K562 (cell line): ENCODE data around the gene NFKBIA. TPM values are rescaled to one million over a fixed set of nuclear protein-coding genes. Genes with fewer than 3 reads are reported as not detected.
A peak's percentile ranks its signal among the peaks of the same experiment; 100 is the strongest.

Experiments used
- ATAC-seq: fragments of 200-7000 bp; cut with Tn5 transposase; 3 replicates; pipeline ENCODE4 v1.9.1; 2020; ENCODE audit warnings: moderate library complexity
- BruUV-seq: library from RNA; stranded (reverse); fragments of 400-500 nt; replicated peaks from 2 replicates; lab custom pipeline; 2021; lab: Mats Ljungman, UMichigan
- CTCF ChIA-PET: fragments of 300-600 bp; formaldehyde crosslinking; extraction: SDS; loops from one replicate; lab custom pipeline; 2021; ENCODE audit warnings: low intra/inter-chr PET ratio; lab: Yijun Ruan, JAX
- POLR2A ChIA-PET: fragments of 300-600, 350-650 bp; sonication (Branson Sonifier 250); formaldehyde crosslinking; extraction: SDS; loops from one replicate; lab custom pipeline; 2021; ENCODE audit warnings: antibody characterized with exemption, inconsistent platforms; lab: Yijun Ruan, JAX
- DNase-seq, 4 experiments: peaks; one replicate each; pipeline versions ENCODE4 v3.0.0 to v3.0.0-alpha.2; 2011 to 2018; ENCODE audit warnings: low spot score in 3 of 4, mixed read lengths in 3 of 4; ENCODE audit errors: extremely low read depth in 1 of 4
- FAIRE-seq: peaks from 2 replicates; lab custom pipeline; 2011; peaks lifted over from hg19 to GRCh38; lab: Jason Lieb, UNC
- H2AFZ ChIP-seq: 2 replicates; pipeline ENCODE4 v1.6.0; 2011; ENCODE audit warnings: low read depth, low read length, control low read depth, inconsistent platforms
- H3K27ac ChIP-seq: fragments of 200-600 bp; 3 replicates; pipeline ENCODE4 v1.8.0; 2011; ENCODE audit warnings: low read depth, mild to moderate bottlenecking, control low read depth, inconsistent platforms, low read length, moderate library complexity, mixed read lengths; ENCODE audit errors: extremely low read depth
- H3K27me3 ChIP-seq, 2 experiments: fragments of 300-600 bp in 1 of 2; 2 replicates in 1 of 2; 3 replicates in 1 of 2; pipeline versions ENCODE4 v1.6.0 to v1.8.0; 2011; ENCODE audit warnings: inconsistent platforms in 2 of 2, low read length in 2 of 2, mild to moderate bottlenecking in 1 of 2, mixed read lengths in 1 of 2, moderate library complexity in 1 of 2; ENCODE audit not compliant: control insufficient read depth in 2 of 2, insufficient read depth in 2 of 2
- H3K36me3 ChIP-seq: fragments of 300-600 bp; 3 replicates; pipeline ENCODE4 v1.8.0; 2011; ENCODE audit warnings: mild to moderate bottlenecking, low read length, inconsistent platforms; ENCODE audit not compliant: control insufficient read depth, insufficient read depth
- H3K4me1 ChIP-seq, 2 experiments: fragments of 200-600 bp in 1 of 2; replicated peaks in 1 of 2; 2 replicates in 1 of 2; 3 replicates in 1 of 2; pipeline versions ENCODE4 v1.5.1 to v1.8.0; 2011; ENCODE audit warnings: inconsistent platforms in 2 of 2, low read length in 2 of 2, mild to moderate bottlenecking in 1 of 2, mixed read lengths in 1 of 2, moderate library complexity in 1 of 2; ENCODE audit not compliant: control insufficient read depth in 2 of 2, insufficient read depth in 2 of 2
- H3K4me2 ChIP-seq: 2 replicates; pipeline ENCODE4 v1.6.1; 2011; ENCODE audit warnings: low read length, control low read depth, inconsistent platforms, mixed read lengths; ENCODE audit not compliant: insufficient read depth
- H3K4me3 ChIP-seq: fragments of 200-600 bp; sonication (generic), shearing (Covaris generic); 2 replicates; pipeline ENCODE4 v1.5.1; 2016; ENCODE audit warnings: control low read depth, inconsistent platforms
- H3K79me2 ChIP-seq: fragments of 200-600 bp; 3 replicates; pipeline ENCODE4 v1.8.0; 2011; ENCODE audit warnings: low read length, inconsistent platforms; ENCODE audit not compliant: control insufficient read depth, insufficient read depth
- H3K9ac ChIP-seq, 2 experiments: 2 replicates each; pipeline versions ENCODE4 v1.6.0 to v1.6.1; 2011; ENCODE audit warnings: low read depth in 2 of 2, low read length in 2 of 2, control low read depth in 1 of 2, inconsistent platforms in 1 of 2, mild to moderate bottlenecking in 1 of 2, mixed read lengths in 1 of 2; ENCODE audit not compliant: insufficient read depth in 1 of 2
- H3K9me1 ChIP-seq: one replicate; pipeline ENCODE4 v1.6.0; 2011; ENCODE audit warnings: inconsistent platforms, mild to moderate bottlenecking, low read length, moderate library complexity; ENCODE audit not compliant: control insufficient read depth, insufficient read depth
- H3K9me3 ChIP-seq: replicated peaks from 2 replicates; pipeline ENCODE4 v1.5.1; 2011; ENCODE audit warnings: low read depth, low read length, inconsistent platforms; ENCODE audit not compliant: control insufficient read depth, insufficient read depth
- H4K20me1 ChIP-seq: replicated peaks from 2 replicates; pipeline ENCODE4 v1.6.1; 2011; ENCODE audit warnings: low read length, inconsistent platforms, mixed read lengths; ENCODE audit not compliant: control insufficient read depth, insufficient read depth
- ARID1B ChIP-seq: fragments of 450-650 bp; IDR thresholded peaks from 2 replicates; pipeline ENCODE4 v1.6.1; 2016; ENCODE audit warnings: antibody characterized with exemption, mild to moderate bottlenecking, inconsistent platforms
- CXXC5 ChIP-seq: fragments of 250-450 bp; sonication (Bioruptor Pico); IDR thresholded peaks from 2 replicates; pipeline ENCODE4 v1.8.0; 2022; ENCODE audit warnings: inconsistent platforms, mild to moderate bottlenecking, moderate library complexity
- EP400 ChIP-seq: fragments of 450-650 bp; IDR thresholded peaks from 2 replicates; pipeline ENCODE4 v1.6.1; 2017; ENCODE audit warnings: antibody characterized with exemption, mild to moderate bottlenecking, moderate library complexity
- GTF2B ChIP-seq: IDR thresholded peaks from 2 replicates; pipeline ENCODE4 v1.6.1; 2011; ENCODE audit not compliant: insufficient read length; ENCODE audit errors: extremely low read depth
- HDAC8 ChIP-seq: fragments of 450-650 bp; IDR thresholded peaks from 2 replicates; pipeline ENCODE4 v1.6.1; 2016; ENCODE audit warnings: mild to moderate bottlenecking, missing genetic modification characterization, moderate library complexity, missing compliant biosample characterization
- KDM1A ChIP-seq, 2 experiments: fragments of 450-650 bp; IDR thresholded peaks; 2 replicates each; pipeline ENCODE4 v1.6.1; 2016; ENCODE audit warnings: mild to moderate bottlenecking in 2 of 2
- MYBL2 ChIP-seq, 2 experiments: fragments of 450-650 bp in 1 of 2; sonication (generic) in 1 of 2; formaldehyde crosslinking in 1 of 2; IDR thresholded peaks; 2 replicates each; pipeline versions ENCODE4 v1.6.1 to v1.8.1; 2017 to 2022; ENCODE audit warnings: borderline replicate concordance in 1 of 2, inconsistent platforms in 1 of 2, low read depth in 1 of 2, mild to moderate bottlenecking in 1 of 2, missing genetic modification reagents in 1 of 2, moderate library complexity in 1 of 2
- NFRKB ChIP-seq: fragments of 450-650 bp; IDR thresholded peaks from 2 replicates; pipeline ENCODE4 v1.6.1; 2016; ENCODE audit warnings: low read depth
- RAD21 ChIP-seq, 2 experiments: fragments of 250-450 bp in 1 of 2; fragments of 450-650 bp in 1 of 2; sonication (Bioruptor Pico) in 1 of 2; formaldehyde crosslinking in 1 of 2; IDR thresholded peaks in 1 of 2; conservative IDR thresholded peaks in 1 of 2; 2 replicates each; pipeline versions ENCODE4 v1.4.0 to v1.8.0; 2020 to 2022; ENCODE audit warnings: mild to moderate bottlenecking in 2 of 2, moderate library complexity in 1 of 2
- RBFOX2 ChIP-seq: fragments of 200-400 bp; formaldehyde crosslinking; IDR thresholded peaks from 2 replicates; pipeline ENCODE4 v1.6.1; 2017; ENCODE audit warnings: low read depth, mild to moderate bottlenecking, low read length, moderate library complexity
- TAF9B ChIP-seq: fragments of 450-650 bp; IDR thresholded peaks from 2 replicates; pipeline ENCODE4 v1.6.1; 2018; ENCODE audit warnings: mild to moderate bottlenecking; ENCODE audit not compliant: partially characterized antibody
- TOE1 ChIP-seq, 2 experiments: fragments of 450-650 bp in 1 of 2; sonication (generic) in 1 of 2; formaldehyde crosslinking in 1 of 2; IDR thresholded peaks; 2 replicates each; pipeline versions ENCODE4 v1.7.1 to v1.8.0; 2016 to 2022; ENCODE audit warnings: borderline replicate concordance in 2 of 2, mild to moderate bottlenecking in 2 of 2, antibody characterized with exemption in 1 of 2, inconsistent platforms in 1 of 2, low read depth in 1 of 2, missing genetic modification reagents in 1 of 2, moderate library complexity in 1 of 2
- ZKSCAN3 ChIP-seq: fragments of 250-450 bp; sonication (Bioruptor Pico); IDR thresholded peaks from 2 replicates; pipeline ENCODE4 v1.4.0; 2020
- WGBS: fragments of 100-300 bp; shearing (Covaris generic); methylation state at CpG from one replicate; pipeline ENCODE4 v1.1.6; 2016; ENCODE audit warnings: low coverage, mixed read lengths; ENCODE audit not compliant: insufficient coverage; ENCODE audit errors: missing lambda C conversion rate; 5-methylcytosine and 5-hydroxymethylcytosine counted together
- in situ Hi-C: fragments of 300-500 bp; cut with MboI; formaldehyde crosslinking; loops from 4 replicates; pipeline ENCODE4 v1.15.0; 2018; ENCODE audit warnings: inconsistent platforms, mixed read lengths
- intact Hi-C: fragments of 100-400 bp; cut with micrococcal nuclease; formaldehyde crosslinking; loops from 2 replicates; pipeline ENCODE4 v1.14.2; 2022
- polyA plus RNA-seq, 8 experiments: library from polyadenylated mRNA; depleted of rRNA in 4 of 8; stranded (reverse) in 5 of 8; unstranded in 3 of 8; fragments of >200 nt; fragmentation: Nextera tagmentation in 2 of 8; fragmentation: Illumina TruSeq in 1 of 8; extraction: Ambion mirVana in 2 of 8; extraction: Trizol in 1 of 8; gene quantifications; 2 replicates each; pipeline versions ENCODE4 v1.2.1 to v1.2.3, GENCODE V29; 2011 to 2014; ENCODE audit warnings: inconsistent platforms in 1 of 8, missing spikeins in 1 of 8
- total RNA-seq, 7 experiments: library from RNA; depleted of rRNA in 6 of 7; stranded (reverse); fragments of >200 nt in 6 of 7; fragmentation: Illumina TruSeq in 2 of 7; extraction: Trizol in 2 of 7; gene quantifications; 2 replicates each; pipeline versions ENCODE4 v1.2.1 to v1.2.3, GENCODE V29; 2011 to 2021; ENCODE audit warnings: low replicate concordance in 1 of 7
- TF ChIP-seq, protein P1 (sequence below): fragments of 450-650 bp; IDR thresholded peaks from 2 replicates; pipeline ENCODE4 v1.6.1; 2017; ENCODE audit warnings: antibody characterized with exemption
- TF ChIP-seq, protein P2 (sequence below): fragments of 450-650 bp; IDR thresholded peaks from 2 replicates; pipeline ENCODE4 v1.6.1; 2018; ENCODE audit not compliant: partially characterized antibody

NFKBIA gene
- total and polyA plus RNA-seq, 9 of the 15 experiments (the other 6 are each of a cell fraction or from before 2014, with no cell fraction given) = 6.9 to 31.8 (median 18.2) TPM

DNA sequence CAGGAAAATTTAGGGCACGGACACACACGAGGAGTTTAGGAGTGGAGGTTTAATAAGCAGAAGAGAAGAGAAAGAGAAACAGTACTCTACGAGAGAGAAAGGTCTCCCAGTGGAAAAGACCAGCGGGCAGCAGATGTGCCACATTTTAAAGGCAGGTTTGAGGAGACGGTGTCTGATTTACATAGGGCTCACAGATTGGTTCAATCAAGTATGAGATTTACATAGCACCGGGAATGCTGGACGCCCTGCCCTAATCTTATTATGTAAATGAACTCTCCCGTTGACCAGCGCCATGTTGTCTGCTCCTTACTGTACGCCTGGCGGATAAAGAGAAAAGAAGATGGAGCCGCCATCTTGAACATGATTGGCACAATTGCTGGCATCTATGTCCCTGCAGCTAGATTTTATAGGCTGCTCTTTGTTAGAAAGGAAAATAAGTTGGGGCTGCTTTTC lies 17.9 kb downstream of the NFKBIA start:
- CTCF ChIA-PET = no interaction called here
- WGBS = 2% methylated on average over 12 of the region's 12 CpGs
- BruUV-seq = no TSS peak
- TF ChIP-seq ZKSCAN3 (CRISPR knock-in tag) (no peak), RAD21 (CRISPR knock-in tag; conservative IDR thresholded peaks at IDR 0.05 in 1 of 2, IDR thresholded peaks at IDR 0.05 in 1 of 2) (no peak), NFRKB (peak; percentile 98), TOE1 (IDR thresholded peaks at IDR 0.05; ENCODE audit: borderline replicate concordance) (no peak), TOE1 (CRISPR knock-in tag; IDR thresholded peaks at IDR 0.05; ENCODE audit: borderline replicate concordance, low read depth) (no peak), MYBL2 (IDR thresholded peaks at IDR 0.05; ENCODE audit: low read depth) (no peak), MYBL2 (CRISPR knock-in tag; IDR thresholded peaks at IDR 0.05; ENCODE audit: borderline replicate concordance) (no peak), KDM1A (IDR thresholded peaks at IDR 0.05) (peak; percentile 52 to 60; a peak in 3 of 4 replicates), TAF9B (peak; percentile 27), HDAC8 (tag) (no peak), GTF2B (peak; percentile 26), EP400 (0 out of 2 replicates have a peak, but pooled peaks have one; percentile 38), CXXC5 (CRISPR knock-in tag) (peak; percentile 32; the same call in 1 of the 2 replicates), ARID1B (no peak), RBFOX2 (peak; percentile 44; the same call in 1 of the 2 replicates)
- TF ChIP-seq, protein P1, sequence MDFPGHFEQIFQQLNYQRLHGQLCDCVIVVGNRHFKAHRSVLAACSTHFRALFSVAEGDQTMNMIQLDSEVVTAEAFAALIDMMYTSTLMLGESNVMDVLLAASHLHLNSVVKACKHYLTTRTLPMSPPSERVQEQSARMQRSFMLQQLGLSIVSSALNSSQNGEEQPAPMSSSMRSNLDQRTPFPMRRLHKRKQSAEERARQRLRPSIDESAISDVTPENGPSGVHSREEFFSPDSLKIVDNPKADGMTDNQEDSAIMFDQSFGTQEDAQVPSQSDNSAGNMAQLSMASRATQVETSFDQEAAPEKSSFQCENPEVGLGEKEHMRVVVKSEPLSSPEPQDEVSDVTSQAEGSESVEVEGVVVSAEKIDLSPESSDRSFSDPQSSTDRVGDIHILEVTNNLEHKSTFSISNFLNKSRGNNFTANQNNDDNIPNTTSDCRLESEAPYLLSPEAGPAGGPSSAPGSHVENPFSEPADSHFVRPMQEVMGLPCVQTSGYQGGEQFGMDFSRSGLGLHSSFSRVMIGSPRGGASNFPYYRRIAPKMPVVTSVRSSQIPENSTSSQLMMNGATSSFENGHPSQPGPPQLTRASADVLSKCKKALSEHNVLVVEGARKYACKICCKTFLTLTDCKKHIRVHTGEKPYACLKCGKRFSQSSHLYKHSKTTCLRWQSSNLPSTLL = no peak
- TF ChIP-seq, protein P2, sequence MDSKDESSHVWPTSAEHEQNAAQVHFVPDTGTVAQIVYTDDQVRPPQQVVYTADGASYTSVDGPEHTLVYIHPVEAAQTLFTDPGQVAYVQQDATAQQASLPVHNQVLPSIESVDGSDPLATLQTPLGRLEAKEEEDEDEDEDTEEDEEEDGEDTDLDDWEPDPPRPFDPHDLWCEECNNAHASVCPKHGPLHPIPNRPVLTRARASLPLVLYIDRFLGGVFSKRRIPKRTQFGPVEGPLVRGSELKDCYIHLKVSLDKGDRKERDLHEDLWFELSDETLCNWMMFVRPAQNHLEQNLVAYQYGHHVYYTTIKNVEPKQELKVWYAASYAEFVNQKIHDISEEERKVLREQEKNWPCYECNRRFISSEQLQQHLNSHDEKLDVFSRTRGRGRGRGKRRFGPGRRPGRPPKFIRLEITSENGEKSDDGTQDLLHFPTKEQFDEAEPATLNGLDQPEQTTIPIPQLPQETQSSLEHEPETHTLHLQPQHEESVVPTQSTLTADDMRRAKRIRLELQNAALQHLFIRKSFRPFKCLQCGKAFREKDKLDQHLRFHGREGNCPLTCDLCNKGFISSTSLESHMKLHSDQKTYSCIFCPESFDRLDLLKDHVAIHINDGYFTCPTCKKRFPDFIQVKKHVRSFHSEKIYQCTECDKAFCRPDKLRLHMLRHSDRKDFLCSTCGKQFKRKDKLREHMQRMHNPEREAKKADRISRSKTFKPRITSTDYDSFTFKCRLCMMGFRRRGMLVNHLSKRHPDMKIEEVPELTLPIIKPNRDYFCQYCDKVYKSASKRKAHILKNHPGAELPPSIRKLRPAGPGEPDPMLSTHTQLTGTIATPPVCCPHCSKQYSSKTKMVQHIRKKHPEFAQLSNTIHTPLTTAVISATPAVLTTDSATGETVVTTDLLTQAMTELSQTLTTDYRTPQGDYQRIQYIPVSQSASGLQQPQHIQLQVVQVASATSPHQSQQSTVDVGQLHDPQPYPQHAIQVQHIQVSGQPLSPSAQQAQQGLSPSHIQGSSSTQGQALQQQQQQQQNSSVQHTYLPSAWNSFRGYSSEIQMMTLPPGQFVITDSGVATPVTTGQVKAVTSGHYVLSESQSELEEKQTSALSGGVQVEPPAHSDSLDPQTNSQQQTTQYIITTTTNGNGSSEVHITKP = peak; percentile 49

More for the DNA sequence above, 17.9 kb downstream of the NFKBIA start:
- H4K20me1 ChIP-seq = no peaks in the 10 kb centered on the region
- H3K27ac ChIP-seq = peak overlapping the region; percentile 83
- intact Hi-C loops (no loop called here), in situ Hi-C loops (no loop called here)
- H3K4me1 ChIP-seq = peaks cover 36 to 42% of the 10 kb centered on the region in 2 experiments; a peak in 4 of 5 replicates
- H3K36me3 ChIP-seq = no peaks in the 10 kb centered on the region
- H3K79me2 ChIP-seq = no peaks in the 10 kb centered on the region
- H3K4me3 ChIP-seq = no peak overlapping the region
- H3K9ac ChIP-seq = peak overlapping the region in 1 of 2 experiments; percentile 47; a peak in 2 of 4 replicates
- H3K27me3 ChIP-seq = no peaks in the 10 kb centered on the region
- H3K9me3 ChIP-seq = no peaks in the 10 kb centered on the region
- POLR2A ChIA-PET = interaction anchor here (0.6 to 3.3 kb wide), 5 partner anchors 12 to 218 kb away, joined by 3 to 16 read pairs (median 4); partner anchors contain the start of gene PSMA6
- FAIRE-seq (peak; percentile 96), DNase-seq (peak in 2 of 4 experiments; percentile 76 to 92), ATAC-seq (peak; percentile 94)
- H3K4me2 ChIP-seq = peak overlapping the region; percentile 77
- no peaks in the 10 kb centered on the region for H3K9me1 ChIP-seq
- H2AFZ ChIP-seq = peak overlapping the region; percentile 82
